ENCODE results near the gene SPATA18.

The SPATA18 gene

DNA sequence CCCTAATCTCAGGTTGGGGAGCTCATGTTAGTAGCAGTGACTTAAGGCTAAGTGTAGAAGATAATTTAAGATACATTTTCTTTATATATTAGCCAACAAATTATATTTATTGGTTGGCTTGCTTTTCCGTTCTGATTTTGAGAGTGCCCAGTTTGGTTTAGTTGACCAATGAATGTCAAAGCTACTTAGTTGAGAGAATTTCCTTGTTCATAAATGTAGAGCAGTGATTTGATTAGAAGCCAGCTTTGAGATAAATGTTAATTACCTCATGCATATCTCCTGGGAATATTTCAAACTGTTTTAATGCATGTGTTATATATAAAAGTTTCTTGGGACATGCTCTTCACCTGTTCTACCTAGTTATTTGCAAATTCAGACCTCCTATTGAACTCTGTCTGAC is 44.3 kb downstream of the SPATA18 start:
- no peaks in the 10 kb centered on the region for H3K9me2 ChIP-seq (replicated peaks; ENCODE audit: low read depth, low read length)
- H3K4me3 ChIP-seq (ENCODE audit: low read length, poor library complexity, severe bottlenecking): no peak overlapping the region
- no peaks in the 10 kb centered on the region for H3K27me3 ChIP-seq (ENCODE audit: insufficient read depth, low read length, poor library complexity, severe bottlenecking)
- no peak overlapping the region for H3K4me2 ChIP-seq (ENCODE audit: low read depth, low read length, poor library complexity, severe bottlenecking)
- TF ChIP-seq EZH2phosphoT487 (IDR thresholded peaks at IDR 0.05; ENCODE audit: borderline replicate concordance): no peak
- TF ChIP-seq, protein P1, sequence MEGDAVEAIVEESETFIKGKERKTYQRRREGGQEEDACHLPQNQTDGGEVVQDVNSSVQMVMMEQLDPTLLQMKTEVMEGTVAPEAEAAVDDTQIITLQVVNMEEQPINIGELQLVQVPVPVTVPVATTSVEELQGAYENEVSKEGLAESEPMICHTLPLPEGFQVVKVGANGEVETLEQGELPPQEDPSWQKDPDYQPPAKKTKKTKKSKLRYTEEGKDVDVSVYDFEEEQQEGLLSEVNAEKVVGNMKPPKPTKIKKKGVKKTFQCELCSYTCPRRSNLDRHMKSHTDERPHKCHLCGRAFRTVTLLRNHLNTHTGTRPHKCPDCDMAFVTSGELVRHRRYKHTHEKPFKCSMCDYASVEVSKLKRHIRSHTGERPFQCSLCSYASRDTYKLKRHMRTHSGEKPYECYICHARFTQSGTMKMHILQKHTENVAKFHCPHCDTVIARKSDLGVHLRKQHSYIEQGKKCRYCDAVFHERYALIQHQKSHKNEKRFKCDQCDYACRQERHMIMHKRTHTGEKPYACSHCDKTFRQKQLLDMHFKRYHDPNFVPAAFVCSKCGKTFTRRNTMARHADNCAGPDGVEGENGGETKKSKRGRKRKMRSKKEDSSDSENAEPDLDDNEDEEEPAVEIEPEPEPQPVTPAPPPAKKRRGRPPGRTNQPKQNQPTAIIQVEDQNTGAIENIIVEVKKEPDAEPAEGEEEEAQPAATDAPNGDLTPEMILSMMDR (conservative IDR thresholded peaks at IDR 0.05; ENCODE audit: low read length): no peak
- H3K9ac ChIP-seq (ENCODE audit: low read depth, low read length, poor library complexity, severe bottlenecking): no peak overlapping the region
- H3K36me3 ChIP-seq (ENCODE audit: insufficient read depth, low read length): no peaks in the 10 kb centered on the region
- no peak overlapping the region for H2AFZ ChIP-seq (ENCODE audit: low read length)
- H3K79me2 ChIP-seq (ENCODE audit: insufficient read depth, low read length): no peaks in the 10 kb centered on the region
- H3K4me1 ChIP-seq (ENCODE audit: insufficient read depth, low read length, poor library complexity, severe bottlenecking): no peaks in the 10 kb centered on the region
- no peaks in the 10 kb centered on the region for H4K20me1 ChIP-seq (ENCODE audit: insufficient read depth, low read length, poor library complexity, severe bottlenecking)
- H3F3A ChIP-seq (ENCODE audit: low read depth): no peaks in the 10 kb centered on the region
- no peaks in the 10 kb centered on the region for H3K9me3 ChIP-seq (ENCODE audit: insufficient read depth, low read depth, low read length)

DNA sequence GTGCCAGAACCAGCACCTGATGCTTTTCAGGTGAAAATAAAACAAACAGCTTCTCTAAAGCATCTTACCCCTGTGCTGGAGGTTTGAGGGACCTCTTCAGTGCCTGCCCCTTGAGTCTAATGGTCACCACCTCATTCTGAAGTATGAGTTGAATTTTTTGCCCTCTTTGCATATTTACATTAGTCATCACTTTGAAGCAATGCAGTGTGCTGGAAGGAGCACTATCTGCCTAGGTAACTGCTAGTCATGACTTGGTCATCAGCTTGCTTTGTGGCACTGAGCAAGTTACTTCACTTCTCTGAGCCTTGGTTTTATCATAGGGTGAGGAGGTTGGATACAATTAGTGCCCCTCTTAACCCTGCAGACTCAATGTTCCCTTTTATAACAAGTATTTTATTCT is 44.9 kb downstream of the SPATA18 start:
- H3K27me3 ChIP-seq (ENCODE audit: insufficient read depth, low read length, poor library complexity, severe bottlenecking): no peaks in the 10 kb centered on the region
- no peak overlapping the region for H3K9ac ChIP-seq (ENCODE audit: low read depth, low read length, poor library complexity, severe bottlenecking)
- H3K4me2 ChIP-seq (ENCODE audit: low read depth, low read length, poor library complexity, severe bottlenecking): no peak overlapping the region
- H3K36me3 ChIP-seq (ENCODE audit: insufficient read depth, low read length): no peaks in the 10 kb centered on the region
- H4K20me1 ChIP-seq (ENCODE audit: insufficient read depth, low read length, poor library complexity, severe bottlenecking): no peaks in the 10 kb centered on the region
- H3K9me3 ChIP-seq (ENCODE audit: insufficient read depth, low read depth, low read length): no peaks in the 10 kb centered on the region
- no peak overlapping the region for H3K4me3 ChIP-seq (ENCODE audit: low read length, poor library complexity, severe bottlenecking)
- no peaks in the 10 kb centered on the region for H3F3A ChIP-seq (ENCODE audit: low read depth)
- H2AFZ ChIP-seq (ENCODE audit: low read length): no peak overlapping the region
- no peaks in the 10 kb centered on the region for H3K9me2 ChIP-seq (replicated peaks; ENCODE audit: low read depth, low read length)
- no peaks in the 10 kb centered on the region for H3K79me2 ChIP-seq (ENCODE audit: insufficient read depth, low read length)
- no peaks in the 10 kb centered on the region for H3K4me1 ChIP-seq (ENCODE audit: insufficient read depth, low read length, poor library complexity, severe bottlenecking)
- no peak for TF ChIP-seq EZH2phosphoT487 (IDR thresholded peaks at IDR 0.05; ENCODE audit: borderline replicate concordance)
- TF ChIP-seq, protein P1 (conservative IDR thresholded peaks at IDR 0.05; ENCODE audit: low read length): no peak

DNA sequence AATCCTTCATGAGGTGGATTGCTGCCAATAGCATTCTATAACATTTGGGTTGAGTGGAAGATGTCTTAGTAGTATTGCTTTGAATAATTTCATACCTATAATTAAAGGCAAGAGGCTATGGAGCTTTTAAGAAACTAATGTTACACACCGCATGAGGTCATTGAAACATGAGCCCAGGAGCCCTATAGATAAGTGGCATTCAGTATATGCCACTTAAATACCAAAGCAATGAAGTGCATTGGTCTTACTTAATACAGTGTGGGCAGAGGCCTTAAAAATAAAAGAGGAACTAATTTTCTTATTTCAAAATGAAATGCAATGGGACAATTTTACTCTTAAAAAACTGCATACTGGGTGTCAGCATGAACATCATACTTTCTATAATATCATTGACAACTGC is 47.5 kb downstream of the SPATA18 start:
- Histone ChIP-seq H3K9me3 (ENCODE audit: insufficient read depth, low read depth, low read length) (no peaks in the 10 kb centered on the region), H3K79me2 (ENCODE audit: insufficient read depth, low read length) (no peaks in the 10 kb centered on the region), H3K4me3 (ENCODE audit: low read length, poor library complexity, severe bottlenecking) (no peak overlapping the region), H2AFZ (ENCODE audit: low read length) (no peak overlapping the region), H3K4me1 (ENCODE audit: insufficient read depth, low read length, poor library complexity, severe bottlenecking) (no peaks in the 10 kb centered on the region), H4K20me1 (ENCODE audit: insufficient read depth, low read length, poor library complexity, severe bottlenecking) (no peaks in the 10 kb centered on the region), H3K36me3 (ENCODE audit: insufficient read depth, low read length) (no peaks in the 10 kb centered on the region), H3K9ac (ENCODE audit: low read depth, low read length, poor library complexity, severe bottlenecking) (no peak overlapping the region), H3K27me3 (ENCODE audit: insufficient read depth, low read length, poor library complexity, severe bottlenecking) (no peaks in the 10 kb centered on the region), H3K4me2 (ENCODE audit: low read depth, low read length, poor library complexity, severe bottlenecking) (no peak overlapping the region), H3F3A (ENCODE audit: low read depth) (no peaks in the 10 kb centered on the region), H3K9me2 (replicated peaks; ENCODE audit: low read depth, low read length) (no peaks in the 10 kb centered on the region)
- TF ChIP-seq, protein P1 (conservative IDR thresholded peaks at IDR 0.05; ENCODE audit: low read length): no peak
